ENCODE results near the gene CDADC1.

Gene CDADC1

DNA sequence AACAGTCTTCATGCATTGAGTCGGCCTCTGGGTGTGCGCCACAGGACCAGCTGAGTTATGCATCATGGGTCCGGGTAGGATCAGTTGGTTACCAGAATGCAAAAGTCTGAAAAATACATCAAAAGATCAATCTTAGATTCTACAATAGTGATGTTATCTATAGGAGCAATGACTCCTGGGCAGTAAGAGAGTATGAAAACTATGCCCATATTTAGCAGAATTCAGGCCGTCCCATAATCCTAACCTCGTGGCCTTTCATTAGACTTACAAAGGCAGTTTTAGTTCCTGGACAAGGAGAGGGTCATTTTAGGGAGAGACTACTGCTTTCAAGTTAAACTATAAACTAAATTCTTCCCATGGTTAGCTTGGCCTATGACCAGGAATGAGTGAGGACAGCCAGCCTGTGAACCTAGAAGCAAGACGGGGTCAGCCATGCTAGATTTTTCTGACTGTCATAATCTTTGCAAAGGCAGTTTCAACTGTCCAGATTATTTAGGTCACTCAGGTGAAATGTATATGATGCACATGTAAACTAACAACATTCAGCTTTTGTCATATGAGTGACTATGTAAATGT is 11.8 kb upstream of the CDADC1 start:
- DNase-seq (ENCODE audit: low read depth in 1 of 2, low spot score in 1 of 2): no peak

DNA sequence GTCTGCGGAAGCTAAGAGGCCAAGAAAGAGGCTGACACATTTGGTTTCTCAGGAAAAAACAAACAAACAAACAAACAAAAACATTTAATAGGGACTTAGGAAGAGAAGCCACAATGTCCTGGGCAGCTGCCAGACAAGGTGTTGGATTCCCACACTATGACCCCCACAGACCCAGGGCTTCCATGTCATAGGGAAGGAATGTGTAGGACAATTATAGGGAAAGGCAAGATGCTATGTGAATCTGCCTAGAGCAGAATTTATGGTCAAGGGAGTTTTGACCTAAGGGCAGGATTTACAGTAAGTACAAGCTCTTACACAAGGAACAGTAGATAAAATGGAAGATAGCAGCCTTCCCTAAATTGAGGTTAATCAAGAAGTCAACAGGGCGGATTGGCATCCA is 9.1 kb upstream of the CDADC1 start:
- no peak for DNase-seq (ENCODE audit: low read depth in 1 of 2, low spot score in 1 of 2)

DNA sequence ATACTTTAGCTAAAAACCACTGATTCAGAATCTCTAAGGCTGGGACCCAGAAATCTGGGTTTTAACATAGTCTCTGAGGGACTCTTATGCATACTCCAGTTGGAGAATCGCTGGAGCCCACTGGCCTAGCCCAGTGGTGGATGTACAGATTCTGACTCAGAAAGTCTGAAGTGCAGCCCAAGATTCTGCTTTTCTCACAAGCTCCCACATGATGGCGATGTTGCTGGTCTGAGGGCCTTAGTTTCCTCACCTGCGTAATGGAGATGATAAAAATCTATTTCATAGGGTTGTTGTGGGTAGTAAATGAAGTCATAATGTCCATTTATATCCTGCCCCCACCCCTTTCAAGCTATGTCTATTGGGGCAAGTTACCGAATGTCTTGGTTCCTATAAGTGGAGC is 7.7 kb upstream of the CDADC1 start:
- DNase-seq (ENCODE audit: low read depth in 1 of 2, low spot score in 1 of 2): peak in 1 of 2 donors; percentile 15

DNA sequence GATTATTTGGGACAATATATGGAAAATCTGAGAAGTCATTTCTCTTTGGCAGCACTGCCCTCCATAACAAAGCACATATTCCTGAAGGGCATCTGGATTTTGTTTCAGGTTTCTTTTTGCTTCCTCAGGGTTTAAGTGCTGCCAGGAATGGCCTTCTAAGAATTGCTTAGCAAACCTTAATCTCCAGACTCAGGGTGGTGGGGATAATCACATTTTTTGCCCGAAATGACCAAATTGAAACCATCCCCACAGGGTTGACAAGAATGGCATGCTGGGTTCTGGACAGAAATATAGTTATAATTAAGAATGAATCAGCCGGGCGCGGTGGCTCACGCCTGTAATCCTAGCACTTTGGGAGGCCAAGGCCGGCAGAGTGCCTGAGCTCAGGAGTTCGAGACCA is 6.4 kb upstream of the CDADC1 start:
- DNase-seq (ENCODE audit: low read depth in 1 of 2, low spot score in 1 of 2): no peak

DNA sequence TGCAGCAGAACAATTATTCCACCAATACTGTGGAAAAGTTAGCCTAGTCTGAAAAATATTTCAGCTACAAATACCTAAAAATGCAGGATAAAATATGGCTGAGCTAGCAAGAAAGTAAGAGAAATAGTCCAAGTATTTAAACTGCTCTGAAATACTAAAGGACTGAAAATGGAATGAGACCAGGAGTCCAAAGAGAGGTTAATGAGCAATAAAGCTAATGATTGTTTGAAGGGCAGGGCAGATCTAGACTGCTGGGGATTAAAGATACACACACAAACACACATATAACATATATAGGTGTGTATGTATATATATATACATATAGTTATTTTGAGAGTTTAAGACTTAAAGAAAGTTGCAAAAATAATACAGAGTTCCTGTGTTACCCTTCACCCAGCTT is 2.6 kb upstream of the CDADC1 start:
- DNase-seq (ENCODE audit: low read depth in 1 of 2, low spot score in 1 of 2): no peak

DNA sequence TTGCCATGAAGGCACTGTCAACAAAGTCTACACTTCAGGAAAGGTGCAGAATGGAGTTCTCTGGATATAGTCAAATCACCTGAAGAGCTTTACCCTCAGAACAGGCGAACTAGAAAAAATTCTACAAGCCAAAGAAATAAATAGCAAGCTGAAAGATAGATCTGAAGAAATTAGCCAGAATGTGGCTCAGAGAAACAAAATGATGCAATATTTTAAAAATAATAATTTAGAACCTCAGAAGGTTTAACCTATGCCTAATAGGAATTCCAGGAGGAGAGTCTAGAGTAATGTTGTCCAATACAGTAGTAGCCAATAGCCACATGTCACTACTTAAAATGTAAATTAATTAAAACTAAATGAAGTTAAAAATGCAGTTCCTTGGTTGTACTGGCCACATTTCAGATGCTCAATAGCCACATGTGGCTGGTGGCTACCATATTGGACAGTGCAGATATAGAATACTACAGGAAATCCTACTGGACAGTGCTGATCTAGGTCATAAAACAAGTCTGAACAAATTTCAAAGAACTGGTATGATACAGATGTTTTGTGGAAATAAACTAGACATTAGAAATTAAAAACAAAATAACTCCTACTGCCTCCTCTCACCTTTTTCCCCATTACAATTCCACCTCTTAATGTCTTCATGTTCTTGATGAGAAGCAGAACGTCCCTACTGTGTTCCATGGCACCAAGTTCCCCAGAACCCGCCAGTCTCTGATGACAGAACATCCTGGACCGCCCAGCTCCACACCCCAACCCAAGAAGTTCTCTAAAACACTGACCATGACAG is 679 bp upstream of the CDADC1 start:
- no peak for DNase-seq (ENCODE audit: low read depth in 1 of 2, low spot score in 1 of 2)

DNA sequence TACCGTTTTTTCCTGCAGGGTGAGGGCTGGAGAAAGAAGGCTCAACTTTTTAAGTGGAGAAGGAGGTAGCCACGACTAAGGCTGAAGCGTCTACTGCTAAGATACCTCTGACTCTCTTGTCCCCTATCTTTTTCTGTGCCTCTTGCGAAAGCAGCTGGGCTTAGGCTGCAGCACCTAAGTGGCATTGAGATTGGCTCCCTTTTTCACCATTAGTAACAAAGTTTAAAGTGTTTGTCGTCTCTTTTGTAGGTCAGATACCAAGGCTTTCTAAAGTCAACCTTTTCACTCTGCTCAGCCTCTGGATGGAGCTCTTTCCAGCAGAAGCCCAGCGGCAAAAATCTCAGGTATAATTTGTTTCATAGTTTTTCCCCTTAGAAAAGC is 887 bp downstream of the CDADC1 start:
- no peak for DNase-seq (ENCODE audit: low read depth in 1 of 2, low spot score in 1 of 2)

GRCh38 chr13:49251326-49251725 is 3.6 kb downstream of the CDADC1 start:
- DNase-seq (ENCODE audit: low read depth in 1 of 2, low spot score in 1 of 2): no peak

- no peak for DNase-seq (ENCODE audit: low read depth in 1 of 2, low spot score in 1 of 2)
Measured at GRCh38 chr13:49253310-49253709, 5.6 kb downstream of the CDADC1 start.

GRCh38 chr13:49254007-49254406 is 6.3 kb downstream of the CDADC1 start:
- no peak for DNase-seq (ENCODE audit: low read depth in 1 of 2, low spot score in 1 of 2)

GRCh38 chr13:49256841-49257240 is 9.1 kb downstream of the CDADC1 start:
- no peak for DNase-seq (ENCODE audit: low read depth in 1 of 2, low spot score in 1 of 2)

- no peak for DNase-seq (ENCODE audit: low read depth in 1 of 2, low spot score in 1 of 2)
Measured at GRCh38 chr13:49258089-49258796, 10.5 kb downstream of the CDADC1 start.

DNA sequence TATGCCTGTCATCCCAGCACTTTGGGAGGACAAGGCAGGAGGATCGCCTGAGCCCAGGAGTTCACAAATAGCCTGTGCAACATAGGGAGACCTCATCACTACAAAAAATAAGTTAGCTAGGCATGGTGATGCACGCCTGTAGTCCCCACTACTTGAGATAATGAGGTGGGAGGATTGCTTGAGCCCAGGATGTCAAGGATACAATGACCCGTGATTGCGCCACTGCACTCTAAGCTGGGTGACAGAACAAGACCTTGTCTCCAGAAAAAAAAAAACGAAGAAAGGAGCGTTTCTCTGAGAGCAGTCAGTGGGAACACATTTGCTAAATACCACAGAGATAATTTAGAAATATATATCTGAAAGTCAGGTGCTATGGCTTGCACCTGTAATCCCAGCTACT is 11.9 kb downstream of the CDADC1 start:
- no peak for DNase-seq (ENCODE audit: low read depth in 1 of 2, low spot score in 1 of 2)

GRCh38 chr13:49262634-49263033 is 14.9 kb downstream of the CDADC1 start:
- no peak for DNase-seq (ENCODE audit: low read depth in 1 of 2, low spot score in 1 of 2)

GRCh38 chr13:49265822-49266221 is 18.1 kb downstream of the CDADC1 start:
- no peak for DNase-seq (ENCODE audit: low read depth in 1 of 2, low spot score in 1 of 2)

GRCh38 chr13:49271264-49271663 is 23.5 kb downstream of the CDADC1 start:
- no peak for DNase-seq (ENCODE audit: low read depth in 1 of 2, low spot score in 1 of 2)

DNA sequence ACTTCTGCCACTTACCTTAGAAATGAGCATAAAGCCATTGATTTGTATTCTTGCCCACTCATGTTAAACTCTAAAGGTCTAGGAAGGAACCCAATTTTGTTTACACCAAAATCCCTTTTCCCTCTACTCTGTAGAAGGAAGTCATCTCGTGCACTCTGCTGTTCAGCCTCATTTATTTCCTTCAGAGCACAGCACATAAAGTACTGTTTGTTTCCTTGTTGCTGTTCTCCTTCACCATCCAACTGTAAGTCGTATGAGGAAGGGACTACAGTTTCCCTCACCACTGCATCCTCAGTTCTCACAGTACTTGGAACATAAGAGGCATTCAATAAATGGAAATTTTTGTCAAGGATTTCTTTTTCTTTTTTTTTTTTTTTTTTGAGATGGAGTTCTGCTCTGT is 24.6 kb downstream of the CDADC1 start:
- DNase-seq (ENCODE audit: low read depth in 1 of 2, low spot score in 1 of 2): no peak

GRCh38 chr13:49278211-49278610 is 30.5 kb downstream of the CDADC1 start:
- no peak for DNase-seq (ENCODE audit: low read depth in 1 of 2, low spot score in 1 of 2)

DNA sequence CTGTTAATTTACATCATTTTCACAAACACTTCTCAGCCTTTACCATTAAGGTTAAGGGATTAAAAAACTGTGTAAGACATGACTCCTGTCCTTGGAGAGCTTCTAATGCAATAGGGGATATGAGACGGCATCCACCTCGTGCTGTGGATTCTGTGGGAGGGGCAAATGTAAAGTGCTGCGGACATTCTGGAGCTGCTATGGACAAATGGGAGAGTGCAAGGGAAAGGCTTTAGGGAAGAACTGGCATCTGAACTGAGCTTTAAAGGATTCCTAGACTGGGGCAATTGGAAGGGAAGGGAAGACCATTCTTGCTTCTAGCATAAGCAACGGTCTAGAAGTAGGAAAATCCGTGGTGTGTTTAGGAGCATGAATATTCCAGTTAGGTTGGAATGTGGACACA is 31.4 kb downstream of the CDADC1 start:
- no peak for DNase-seq (ENCODE audit: low read depth in 1 of 2, low spot score in 1 of 2)

- DNase-seq (ENCODE audit: low read depth in 1 of 2, low spot score in 1 of 2): no peak
Measured at GRCh38 chr13:49279885-49280284, 32.2 kb downstream of the CDADC1 start.

- DNase-seq (ENCODE audit: low read depth in 1 of 2, low spot score in 1 of 2): no peak
Measured at GRCh38 chr13:49287995-49288394, 40.3 kb downstream of the CDADC1 start.

DNA sequence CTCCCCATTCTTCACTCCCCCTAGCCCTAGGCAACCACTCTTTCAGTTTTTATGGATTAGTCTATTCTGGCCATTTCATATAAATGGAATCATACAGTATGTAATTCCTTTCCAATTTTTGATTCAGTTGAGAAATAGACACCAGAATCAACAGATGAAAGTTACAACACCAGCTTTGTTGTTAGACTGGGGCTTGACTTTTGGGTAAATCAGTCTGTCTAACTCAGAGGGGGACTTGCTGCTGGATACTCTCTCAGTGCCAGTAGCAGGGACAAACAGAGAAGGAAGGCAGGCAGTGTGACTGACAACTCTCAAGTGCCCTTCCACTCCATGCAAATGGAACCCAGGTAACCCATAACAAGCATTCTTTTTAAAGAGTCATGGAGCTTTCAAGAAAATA is 40.7 kb downstream of the CDADC1 start:
- DNase-seq (ENCODE audit: low read depth in 1 of 2, low spot score in 1 of 2): no peak

All from activated CD4-positive, alpha-beta T cell treated with anti-CD3 and anti-CD28 coated beads, Interleukin-2, amount 50 U/mL, for 24 hours (primary cell).